AG09319 (cell line): ENCODE results near the gene RTN4RL1.
A peak's percentile ranks its signal among the peaks of the same experiment; 100 is the strongest.

Experiments used
- DNase-seq: peaks from one replicate; pipeline ENCODE4 v3.0.0-alpha.2; 2010; ENCODE audit warnings: low read depth; ENCODE audit errors: extremely low read depth
- TF ChIP-seq, protein P1 (sequence below): IDR thresholded peaks from 2 replicates; pipeline ENCODE4 v1.5.1; 2011; ENCODE audit warnings: low read depth, mild to moderate bottlenecking, inconsistent platforms, low read length, moderate library complexity

RTN4RL1 gene

DNA sequence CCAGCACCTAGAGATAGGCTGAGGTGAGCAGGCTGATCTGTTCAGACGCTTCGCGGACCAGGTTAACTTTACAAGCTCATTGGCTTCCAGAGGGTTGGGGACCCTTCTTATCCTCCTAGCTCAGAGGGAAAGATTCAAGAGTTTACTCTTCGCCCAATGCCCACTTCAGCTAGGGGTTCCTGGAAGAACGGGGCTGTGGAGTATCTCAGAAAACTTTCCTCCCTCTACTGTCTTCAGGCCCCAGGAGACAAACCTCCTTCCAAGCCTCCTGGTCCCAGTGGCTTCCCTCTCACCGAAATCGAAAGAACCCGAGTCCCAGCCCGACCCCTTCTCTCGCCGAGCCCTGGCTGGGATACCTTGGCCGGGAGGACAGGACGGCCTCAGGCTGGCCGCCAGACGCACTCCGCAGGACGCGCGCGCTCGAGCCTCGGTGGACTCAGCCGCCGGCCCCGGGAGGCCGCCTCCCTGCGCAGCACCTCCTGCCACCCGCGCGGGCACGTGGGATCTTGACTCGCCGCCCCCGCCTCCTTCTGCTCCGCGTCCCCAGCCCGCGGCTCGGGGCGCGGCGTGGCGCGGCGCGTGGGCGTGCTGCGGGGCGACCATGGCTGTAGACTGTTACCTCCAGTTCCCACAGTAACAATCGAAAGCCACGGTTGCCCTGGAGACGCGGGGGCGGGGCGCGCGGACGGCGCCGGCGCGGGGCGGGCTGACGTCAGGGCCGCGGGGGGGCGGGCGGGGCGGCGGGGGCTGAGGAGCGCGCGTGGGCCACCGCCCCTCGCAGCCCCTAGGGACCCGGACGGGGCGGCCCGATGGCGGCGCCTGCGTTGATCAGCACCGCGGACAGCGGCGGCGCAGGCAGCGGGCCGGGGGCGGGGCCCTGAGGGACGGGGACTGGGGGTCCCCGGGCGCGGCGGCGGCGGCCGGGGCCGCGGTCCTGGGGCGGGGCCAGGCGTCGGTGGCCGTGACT is 24.5 kb upstream of the RTN4RL1 start:
- TF ChIP-seq, protein P1, sequence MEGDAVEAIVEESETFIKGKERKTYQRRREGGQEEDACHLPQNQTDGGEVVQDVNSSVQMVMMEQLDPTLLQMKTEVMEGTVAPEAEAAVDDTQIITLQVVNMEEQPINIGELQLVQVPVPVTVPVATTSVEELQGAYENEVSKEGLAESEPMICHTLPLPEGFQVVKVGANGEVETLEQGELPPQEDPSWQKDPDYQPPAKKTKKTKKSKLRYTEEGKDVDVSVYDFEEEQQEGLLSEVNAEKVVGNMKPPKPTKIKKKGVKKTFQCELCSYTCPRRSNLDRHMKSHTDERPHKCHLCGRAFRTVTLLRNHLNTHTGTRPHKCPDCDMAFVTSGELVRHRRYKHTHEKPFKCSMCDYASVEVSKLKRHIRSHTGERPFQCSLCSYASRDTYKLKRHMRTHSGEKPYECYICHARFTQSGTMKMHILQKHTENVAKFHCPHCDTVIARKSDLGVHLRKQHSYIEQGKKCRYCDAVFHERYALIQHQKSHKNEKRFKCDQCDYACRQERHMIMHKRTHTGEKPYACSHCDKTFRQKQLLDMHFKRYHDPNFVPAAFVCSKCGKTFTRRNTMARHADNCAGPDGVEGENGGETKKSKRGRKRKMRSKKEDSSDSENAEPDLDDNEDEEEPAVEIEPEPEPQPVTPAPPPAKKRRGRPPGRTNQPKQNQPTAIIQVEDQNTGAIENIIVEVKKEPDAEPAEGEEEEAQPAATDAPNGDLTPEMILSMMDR: no peak
- no peak for DNase-seq

DNA sequence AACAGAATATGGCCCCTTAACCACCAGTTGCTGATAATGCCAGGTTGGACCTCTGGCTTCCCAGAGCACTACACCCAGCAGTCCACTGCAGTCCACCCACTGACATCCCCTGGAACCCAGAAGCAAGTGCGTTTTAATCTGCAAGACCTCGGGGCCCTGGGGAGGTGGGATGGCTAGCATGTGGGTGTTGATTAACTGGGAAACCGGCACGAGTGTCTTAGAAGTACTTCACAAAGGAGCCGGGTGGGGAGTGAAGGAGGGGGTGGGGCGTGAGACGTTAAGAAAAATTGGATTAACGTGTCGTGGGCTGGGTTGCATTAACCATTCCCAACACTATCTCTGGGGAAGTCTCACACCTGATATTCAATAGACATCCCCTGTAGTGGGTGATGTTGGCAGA is 23.7 kb upstream of the RTN4RL1 start:
- DNase-seq: no peak
- TF ChIP-seq, protein P1: no peak

DNA sequence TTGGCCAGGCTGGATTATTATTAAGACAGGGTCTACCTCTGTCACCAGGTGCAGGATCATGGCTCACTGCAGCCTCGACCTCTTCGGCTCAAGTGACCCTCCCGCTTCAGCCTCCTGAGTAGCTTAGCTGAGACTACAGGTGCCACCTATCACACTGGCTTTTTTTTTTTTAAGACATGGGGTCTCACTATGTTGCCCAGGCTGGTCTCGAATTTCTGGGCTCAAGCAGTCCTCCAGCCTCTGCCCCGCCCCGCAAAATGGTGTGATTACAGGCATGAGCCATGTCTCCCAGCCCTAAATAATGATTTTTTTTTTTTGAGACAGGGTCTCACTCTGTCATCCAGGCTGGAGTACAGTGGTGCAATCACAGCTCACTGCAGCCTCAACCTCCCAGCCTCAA is 22.5 kb upstream of the RTN4RL1 start:
- no peak for DNase-seq
- TF ChIP-seq, protein P1: no peak

DNA sequence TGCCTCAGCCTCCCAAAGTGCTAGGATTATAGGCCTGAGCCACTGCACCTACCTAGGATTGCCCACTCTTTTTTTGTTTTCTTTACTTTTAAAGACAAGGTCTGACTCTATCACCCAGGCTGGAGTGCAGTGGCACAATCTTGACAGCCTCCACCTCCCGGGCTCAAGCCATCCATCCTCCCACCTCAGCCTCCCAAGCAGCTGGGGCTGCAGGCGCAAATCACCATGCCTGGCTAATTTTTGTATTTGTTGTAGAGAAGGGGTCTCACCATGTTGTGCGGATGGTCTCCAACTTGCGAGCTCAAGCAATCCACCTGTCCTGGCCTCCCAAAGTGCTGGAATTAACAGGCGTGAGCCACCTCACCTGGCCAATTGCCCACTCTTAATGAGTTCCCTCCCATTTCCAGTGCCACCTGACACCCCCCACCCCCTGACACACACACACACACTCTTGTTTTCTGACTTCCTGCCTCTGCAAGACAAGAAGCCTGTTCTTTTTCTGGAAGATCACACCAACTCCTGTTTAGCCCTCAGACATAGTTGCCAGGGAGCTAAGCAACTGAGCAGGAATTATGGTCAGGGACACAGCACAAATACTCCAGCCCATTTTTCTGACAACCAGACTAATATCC is 19.2 kb upstream of the RTN4RL1 start:
- TF ChIP-seq, protein P1: no peak
- no peak for DNase-seq

DNA sequence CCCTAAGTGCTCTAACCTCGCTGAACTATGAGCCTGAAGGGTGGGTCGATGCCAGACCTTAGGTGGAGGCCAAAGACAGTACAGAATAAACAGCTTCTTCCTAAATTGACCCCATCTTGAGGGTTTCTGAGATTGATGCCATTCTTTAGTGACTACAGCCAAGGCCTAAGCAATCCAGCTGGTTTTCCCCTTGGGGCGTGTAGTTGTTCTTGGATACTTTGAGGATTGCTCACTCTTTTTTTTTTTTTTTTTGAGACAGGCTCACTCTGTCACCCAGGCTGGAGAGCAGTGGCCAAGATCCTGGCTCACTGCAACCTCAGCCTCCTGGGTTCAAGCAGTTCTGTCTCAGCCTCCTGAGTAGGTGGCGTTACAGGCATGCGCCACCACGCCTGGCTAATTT is 18.7 kb upstream of the RTN4RL1 start:
- TF ChIP-seq, protein P1: no peak
- DNase-seq: no peak

DNA sequence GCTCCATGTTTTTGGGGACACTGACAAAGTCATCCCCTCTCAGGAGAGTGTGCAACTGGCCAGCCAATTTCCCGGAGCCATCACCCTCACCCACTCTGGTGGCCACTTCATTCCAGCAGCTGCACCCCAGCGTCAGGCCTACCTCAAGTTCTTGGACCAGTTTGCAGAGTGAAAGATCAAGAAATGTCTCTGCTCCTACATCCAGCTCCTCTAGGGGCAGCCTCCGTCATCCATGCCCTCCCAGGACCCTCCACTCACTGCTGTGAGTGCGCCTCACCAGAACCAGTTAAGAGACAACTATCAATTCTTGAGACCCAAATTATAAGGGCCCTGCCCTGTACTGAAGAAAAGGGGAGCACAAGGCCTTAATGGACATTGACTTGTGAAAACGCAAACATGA is 17.8 kb upstream of the RTN4RL1 start:
- TF ChIP-seq, protein P1: no peak

DNA sequence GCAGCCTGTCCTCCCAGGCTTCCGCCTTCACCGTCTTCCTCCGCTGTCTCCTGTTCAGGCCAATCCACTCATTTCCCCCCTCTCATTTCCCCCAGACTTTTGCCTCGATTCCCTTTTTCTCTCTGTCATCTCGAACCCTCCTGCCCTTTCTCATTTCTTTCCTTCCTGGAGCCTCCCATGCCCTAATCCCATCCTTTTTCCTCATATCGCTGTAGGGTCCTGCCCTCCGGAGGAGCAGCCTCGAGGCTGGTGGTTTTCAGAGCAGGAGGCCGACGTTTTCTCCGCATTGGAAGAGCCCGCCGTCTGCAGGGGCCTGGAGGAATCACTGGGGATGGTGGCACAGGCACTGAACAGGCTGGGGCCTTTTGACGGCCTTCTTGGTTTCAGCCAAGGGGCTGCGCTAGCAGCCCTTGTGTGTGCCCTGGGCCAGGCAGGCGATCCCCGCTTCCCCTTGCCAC is 17.3 kb upstream of the RTN4RL1 start:
- TF ChIP-seq, protein P1: peak; percentile 42
- DNase-seq: no peak

More for the DNA sequence above, 17.8 kb upstream of the RTN4RL1 start:
- DNase-seq: no peak
